Measurements from ENCODE around the gene RTL10.

GRCh38 chr22:19811811-19812771 lies 42.6 kb downstream of the RTL10 start:
- TF ChIP-seq CTCF (IDR thresholded peaks at IDR 0.05; ENCODE audit: low read length) (no peak), EZH2 (optimal IDR thresholded peaks at IDR 0.05; ENCODE audit: low read depth, low read length) (no peak)

All from MM.1S (cell line).